Measurements from ENCODE around the gene TEX9.
A peak's percentile ranks its signal among the peaks of the same experiment; 100 is the strongest.
"Not testable (repeated sequence)": the region's sequence is repeated elsewhere in the genome, so short reads cannot be mapped to it uniquely, and the experiment has no call there.

The TEX9 gene

DNA sequence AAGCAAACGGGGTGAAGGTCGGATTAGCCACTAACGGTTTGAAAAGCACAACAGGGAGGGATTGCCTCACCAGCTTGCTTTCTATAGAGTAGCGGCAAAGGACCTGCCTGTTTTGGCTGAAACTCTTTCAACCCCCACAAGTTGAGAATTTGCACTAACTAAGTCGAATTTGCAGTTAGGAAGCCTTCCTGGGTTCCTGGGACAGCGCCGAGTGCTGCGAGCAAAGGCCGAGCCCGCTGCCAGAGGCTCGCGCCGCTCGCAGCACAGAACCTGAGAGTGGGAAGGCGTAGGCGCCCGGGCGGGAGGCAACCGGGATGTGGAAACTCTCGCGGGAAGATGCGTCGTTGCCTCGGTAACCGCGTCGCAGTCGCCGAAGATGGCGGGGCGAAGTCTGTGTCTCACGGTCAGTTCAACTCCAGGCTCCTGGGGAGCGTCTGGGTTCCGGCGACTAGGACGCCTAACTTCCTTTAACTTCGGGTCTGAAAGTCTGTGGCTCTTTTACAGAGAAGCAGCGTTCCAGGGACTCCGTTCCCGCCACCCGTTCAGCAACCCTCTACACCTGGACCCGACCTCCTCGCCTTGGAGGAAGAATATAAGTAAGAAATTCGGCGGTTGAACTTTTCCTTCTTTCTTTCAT is at the start of gene TEX9:
Gene TEX9 (plus strand): TSS at position 352 of the 637 bp plus-strand sequence. CDS start 25 bp downstream, at position 377.
- in situ Hi-C loops (cut with MboI; ENCODE audit: low sequenced_read_pairs, unreplicated experiment): loop anchor here (10.0 kb wide), 1 partner anchor 120 kb away; the partner anchor contains the start of gene RFX7
- peak; percentile 90 for DNase-seq (ENCODE audit: low spot score)
- TF ChIP-seq, protein P1, sequence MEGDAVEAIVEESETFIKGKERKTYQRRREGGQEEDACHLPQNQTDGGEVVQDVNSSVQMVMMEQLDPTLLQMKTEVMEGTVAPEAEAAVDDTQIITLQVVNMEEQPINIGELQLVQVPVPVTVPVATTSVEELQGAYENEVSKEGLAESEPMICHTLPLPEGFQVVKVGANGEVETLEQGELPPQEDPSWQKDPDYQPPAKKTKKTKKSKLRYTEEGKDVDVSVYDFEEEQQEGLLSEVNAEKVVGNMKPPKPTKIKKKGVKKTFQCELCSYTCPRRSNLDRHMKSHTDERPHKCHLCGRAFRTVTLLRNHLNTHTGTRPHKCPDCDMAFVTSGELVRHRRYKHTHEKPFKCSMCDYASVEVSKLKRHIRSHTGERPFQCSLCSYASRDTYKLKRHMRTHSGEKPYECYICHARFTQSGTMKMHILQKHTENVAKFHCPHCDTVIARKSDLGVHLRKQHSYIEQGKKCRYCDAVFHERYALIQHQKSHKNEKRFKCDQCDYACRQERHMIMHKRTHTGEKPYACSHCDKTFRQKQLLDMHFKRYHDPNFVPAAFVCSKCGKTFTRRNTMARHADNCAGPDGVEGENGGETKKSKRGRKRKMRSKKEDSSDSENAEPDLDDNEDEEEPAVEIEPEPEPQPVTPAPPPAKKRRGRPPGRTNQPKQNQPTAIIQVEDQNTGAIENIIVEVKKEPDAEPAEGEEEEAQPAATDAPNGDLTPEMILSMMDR (IDR thresholded peaks at IDR 0.05; ENCODE audit: borderline replicate concordance, control extremely low read depth, extremely low read depth, insufficient read depth, missing control alignments): no peak

DNA sequence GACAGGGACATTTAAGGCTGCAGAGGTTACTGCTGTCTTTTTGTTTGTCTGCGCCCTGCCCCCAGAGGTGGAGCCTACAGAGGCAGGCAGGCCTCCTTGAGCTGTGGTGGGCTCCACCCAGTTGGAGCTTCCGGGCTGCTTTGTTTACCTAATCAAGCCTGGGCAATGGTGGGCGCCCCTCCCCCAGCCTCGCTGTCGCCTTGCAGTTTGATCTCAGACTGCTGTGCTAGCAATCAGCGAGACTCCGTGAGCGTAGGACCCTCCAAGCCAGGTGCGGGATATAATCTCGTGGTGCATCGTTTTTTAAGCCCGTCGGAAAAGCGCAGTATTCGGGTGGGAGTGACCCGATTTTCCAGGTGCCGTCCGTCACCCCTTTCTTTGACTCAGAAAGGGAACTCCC is 48.7 kb upstream of the TEX9 start:
- DNase-seq (ENCODE audit: low spot score); in situ Hi-C loops (cut with MboI; ENCODE audit: low sequenced_read_pairs, unreplicated experiment): not testable (repeated sequence)

DNA sequence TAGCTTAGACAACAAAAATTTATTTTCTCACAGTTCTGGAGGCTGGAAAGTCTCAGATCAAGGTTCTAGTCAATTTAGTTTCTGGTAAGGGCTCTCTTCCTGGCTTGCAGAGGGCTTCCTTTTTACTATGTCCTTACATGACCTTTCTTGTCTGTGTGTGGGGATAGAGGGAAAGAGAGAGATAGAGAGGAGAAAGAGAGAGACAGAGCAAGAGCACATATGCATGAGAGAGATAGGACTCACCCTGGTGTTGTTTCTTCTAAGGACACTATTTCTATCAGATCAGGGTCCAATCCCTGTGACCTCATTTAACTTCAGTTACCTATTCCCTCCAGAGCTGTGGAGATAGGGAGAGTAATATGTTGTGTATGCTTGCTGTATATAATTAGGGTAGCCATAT is 44.9 kb upstream of the TEX9 start:
- in situ Hi-C loops (cut with MboI; ENCODE audit: low sequenced_read_pairs, unreplicated experiment): no loop called here
- no peak for DNase-seq (ENCODE audit: low spot score)
- TF ChIP-seq, protein P1 (IDR thresholded peaks at IDR 0.05; ENCODE audit: borderline replicate concordance, control extremely low read depth, extremely low read depth, insufficient read depth, missing control alignments): no peak

DNA sequence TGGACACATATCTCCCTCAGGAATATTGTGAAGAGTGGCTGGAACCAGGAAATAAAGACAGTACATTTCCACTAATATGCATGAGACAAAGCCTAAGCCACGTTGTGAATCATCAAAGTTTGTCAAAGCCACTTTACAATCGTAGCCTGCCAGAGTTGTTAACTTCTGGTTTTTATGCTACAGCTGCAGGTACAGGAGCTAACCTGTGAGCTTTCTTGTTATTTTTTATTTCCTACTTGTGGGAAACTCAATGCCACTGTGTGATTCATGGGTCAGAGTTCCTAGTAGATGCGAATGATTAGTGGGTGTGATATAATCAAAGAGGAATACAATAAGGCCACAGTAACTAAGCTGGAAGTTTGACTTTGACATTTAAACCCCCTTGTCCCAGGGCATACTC is 44.4 kb upstream of the TEX9 start:
- in situ Hi-C loops (cut with MboI; ENCODE audit: low sequenced_read_pairs, unreplicated experiment): no loop called here

DNA sequence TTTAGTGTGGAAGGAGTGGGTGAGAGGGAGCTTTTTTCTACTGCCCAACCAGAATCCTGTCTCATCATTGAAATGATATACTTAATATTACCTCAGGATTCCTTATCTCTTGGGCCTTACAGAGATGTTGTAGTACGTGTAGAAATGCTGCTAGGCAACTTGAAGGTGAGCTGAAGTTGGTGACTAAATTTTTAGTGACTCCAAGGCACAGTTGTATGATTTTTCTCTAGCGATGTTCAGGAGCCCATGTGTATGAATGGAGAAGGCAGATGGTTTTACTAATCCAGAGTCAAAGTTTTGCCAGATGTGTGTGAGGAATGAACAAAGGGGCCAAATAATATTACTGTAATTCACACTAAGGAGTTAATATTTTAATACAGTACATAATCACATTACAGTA is 42.8 kb upstream of the TEX9 start:
- in situ Hi-C loops (cut with MboI; ENCODE audit: low sequenced_read_pairs, unreplicated experiment): no loop called here
- TF ChIP-seq, protein P1 (IDR thresholded peaks at IDR 0.05; ENCODE audit: borderline replicate concordance, control extremely low read depth, extremely low read depth, insufficient read depth, missing control alignments): no peak
- DNase-seq (ENCODE audit: low spot score): no peak

More for the DNA sequence above, 44.4 kb upstream of the TEX9 start:
- DNase-seq (ENCODE audit: low spot score): no peak
- TF ChIP-seq, protein P1 (IDR thresholded peaks at IDR 0.05; ENCODE audit: borderline replicate concordance, control extremely low read depth, extremely low read depth, insufficient read depth, missing control alignments): no peak

DNA sequence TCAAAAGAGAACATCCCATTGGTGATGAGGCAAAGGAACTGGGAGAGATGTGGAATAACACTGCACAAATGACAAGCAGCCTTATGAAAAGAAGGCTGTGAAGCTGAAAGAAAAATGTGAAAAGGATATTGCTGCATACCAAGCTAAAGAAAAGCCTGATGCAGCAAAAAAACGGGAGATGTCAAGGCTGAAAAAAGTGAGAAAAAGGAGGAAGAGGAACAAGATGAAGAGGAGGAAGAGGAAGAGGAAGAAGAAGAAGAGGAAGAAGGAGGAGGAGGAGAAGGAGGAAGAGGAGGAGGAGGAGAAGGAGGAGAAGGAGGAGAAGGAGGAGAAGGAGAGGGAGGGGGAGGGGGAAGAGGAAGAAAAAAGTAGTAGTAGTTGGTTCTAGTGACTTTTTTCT is 41.8 kb upstream of the TEX9 start:
- TF ChIP-seq, protein P1 (IDR thresholded peaks at IDR 0.05; ENCODE audit: borderline replicate concordance, control extremely low read depth, extremely low read depth, insufficient read depth, missing control alignments): no peak
- in situ Hi-C loops (cut with MboI; ENCODE audit: low sequenced_read_pairs, unreplicated experiment): no loop called here

DNA sequence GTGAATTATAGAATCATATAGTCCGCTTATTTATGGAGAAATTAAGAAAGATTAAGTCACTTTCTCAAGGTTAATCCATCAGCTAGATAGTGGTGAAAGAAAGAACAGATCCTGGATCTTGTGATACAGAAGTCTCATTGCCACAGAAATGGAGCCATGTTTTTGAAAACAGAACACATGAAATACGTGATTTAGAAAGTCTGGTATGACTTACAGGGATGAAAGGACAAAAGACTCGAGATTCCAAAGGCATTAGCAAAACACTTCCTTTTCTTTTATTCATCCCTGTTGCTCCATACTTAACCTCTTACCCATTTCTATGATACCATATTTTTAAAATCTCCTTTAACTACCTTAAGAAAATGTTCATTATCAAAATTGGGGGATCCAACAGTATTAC is 40.0 kb upstream of the TEX9 start:
- DNase-seq (ENCODE audit: low spot score): no peak

More for the DNA sequence above, 41.8 kb upstream of the TEX9 start:
- DNase-seq (ENCODE audit: low spot score): no peak

More for the DNA sequence above, 40.0 kb upstream of the TEX9 start:
- TF ChIP-seq, protein P1 (IDR thresholded peaks at IDR 0.05; ENCODE audit: borderline replicate concordance, control extremely low read depth, extremely low read depth, insufficient read depth, missing control alignments): no peak
- in situ Hi-C loops (cut with MboI; ENCODE audit: low sequenced_read_pairs, unreplicated experiment): no loop called here

Measured in GM13976 (cell line).